ENCODE results near the gene OLFM4. TPM values are rescaled to one million over a fixed set of nuclear protein-coding genes. Genes with fewer than 3 reads are reported as not detected.

The OLFM4 gene
- total and polyA plus RNA-seq, 10 of the 15 experiments (the other 5 are each of a cell fraction or from before 2014, with no cell fraction given): 0.03 to 0.27 (median 0.11) TPM; not detected in 6

- FAIRE-seq: no peak
- in situ Hi-C loops (cut with MboI): no loop called here
- ChIA-PET CTCF (interaction anchor here (1.4 to 1.5 kb wide), 3 partner anchors 11 to 139 kb away, joined by 3 to 5 read pairs (median 4); no protein-coding TSS in a partner anchor), POLR2A (interaction anchor here (0.6 to 1.6 kb wide), 2 partner anchors 15 to 189 kb away, joined by 3 read pairs; no protein-coding TSS in a partner anchor), RAD21 (ENCODE audit: unreplicated experiment) (interaction anchor here (0.6 to 1.0 kb wide), 2 partner anchors 100 to 396 kb away, joined by 3 read pairs; no protein-coding TSS in a partner anchor), SMC1A (ENCODE audit: uncharacterized antibody, unreplicated experiment) (interaction anchor here (1.0 to 1.4 kb wide), 2 partner anchors 30 to 45 kb away, joined by 3 to 4 read pairs; no protein-coding TSS in a partner anchor)
- H3K9ac ChIP-seq (ENCODE audit: control insufficient read depth, insufficient read depth, low read length): no peak overlapping the region
- H4K20me1 ChIP-seq (ENCODE audit: control insufficient read depth, insufficient read depth): no peaks in the 10 kb centered on the region
- no peak overlapping the region for H3K4me3 ChIP-seq
- no peak overlapping the region for H3K4me2 ChIP-seq (ENCODE audit: control insufficient read depth, insufficient read depth)
- no peak overlapping the region for H2AFZ ChIP-seq (ENCODE audit: control insufficient read depth, low read depth, low read length)
- H3K36me3 ChIP-seq (ENCODE audit: control insufficient read depth in 2 of 2, insufficient read depth in 2 of 2, low read length in 1 of 2): no peaks in the 10 kb centered on the region
- no peaks in the 10 kb centered on the region for H3K4me1 ChIP-seq (ENCODE audit: control insufficient read depth, insufficient read depth, low read length)
- 47% methylated on average over 5 of the region's 5 CpGs for WGBS (ENCODE audit: insufficient coverage, insufficient replicate concordance, low lambda C conversion rate, missing lambda C conversion rate)
- H3K27ac ChIP-seq (ENCODE audit: control insufficient read depth, insufficient read depth): no peak overlapping the region
- no peaks in the 10 kb centered on the region for H3K79me2 ChIP-seq (ENCODE audit: control insufficient read depth, insufficient read depth, low read length)
- no TSS peak for BruUV-seq (replicated peaks)
- no peaks in the 10 kb centered on the region for H3K9me3 ChIP-seq (replicated peaks; ENCODE audit: control insufficient read depth, insufficient read depth, low read length)
- no peak for DNase-seq (ENCODE audit: low read depth, low spot score)
- ATAC-seq: no peak
- intact Hi-C loops (cut with micrococcal nuclease; ENCODE audit: unreplicated experiment): no loop called here
- H3K27me3 ChIP-seq (replicated peaks in 1 of 2; ENCODE audit: control insufficient read depth in 2 of 2, insufficient read depth in 2 of 2, low read length in 1 of 2): no peaks in the 10 kb centered on the region
- no peak for TF ChIP-seq CHD1 (IDR thresholded peaks at IDR 0.05; ENCODE audit: low read depth, low read length)
- no peak for TF ChIP-seq SMARCA5 (IDR thresholded peaks at IDR 0.05)
- no peak for TF ChIP-seq SREBF1 (IDR thresholded peaks at IDR 0.05; ENCODE audit: low read length)
- TF ChIP-seq SMC3 (IDR thresholded peaks at IDR 0.05; ENCODE audit: borderline replicate concordance, low read length): no peak
- no peak for TF ChIP-seq CEBPZ (IDR thresholded peaks at IDR 0.05; ENCODE audit: low read depth, low read length)
- TF ChIP-seq ASH2L (IDR thresholded peaks at IDR 0.05; ENCODE audit: borderline replicate concordance, low read depth): no peak
- no peak for TF ChIP-seq BMI1 (IDR thresholded peaks at IDR 0.05; ENCODE audit: borderline replicate concordance)
- TF ChIP-seq EP300 (IDR thresholded peaks at IDR 0.05; ENCODE audit: borderline replicate concordance in 1 of 2, control insufficient read depth in 1 of 2, low read depth in 2 of 2, low read length in 2 of 2): no peak
- TF ChIP-seq RBBP5 (conservative IDR thresholded peaks at IDR 0.05): no peak
- no peak for TF ChIP-seq SUZ12 (IDR thresholded peaks at IDR 0.05; ENCODE audit: unreplicated experiment)
- no peak for TF ChIP-seq TCF12 (IDR thresholded peaks at IDR 0.05; ENCODE audit: low read depth, low read length)
- no peak for TF ChIP-seq CHD4 (IDR thresholded peaks at IDR 0.05)
- no peak for TF ChIP-seq SP1 (IDR thresholded peaks at IDR 0.05; ENCODE audit: low read depth, low read length)
- TF ChIP-seq WRNIP1 (IDR thresholded peaks at IDR 0.05; ENCODE audit: borderline replicate concordance, low read depth, low read length): no peak
- no peak for TF ChIP-seq ZBTB33 (IDR thresholded peaks at IDR 0.05)
- TF ChIP-seq BRCA1 (IDR thresholded peaks at IDR 0.05; ENCODE audit: low read depth, low read length): no peak
- TF ChIP-seq DPF2 (IDR thresholded peaks at IDR 0.05): no peak
- TF ChIP-seq RB1 (IDR thresholded peaks at IDR 0.05; ENCODE audit: borderline replicate concordance): no peak
- no peak for TF ChIP-seq RAD21 (IDR thresholded peaks at IDR 0.05; ENCODE audit: insufficient read depth, low read depth, low read length)
Measured at GRCh38 chr13:53013113-53013512, 15.5 kb upstream of the OLFM4 start.

Measured in GM12878 (cell line).